COR-L47 (cell line): ENCODE data around the gene STX8.
"Not testable (repeated sequence)": the region's sequence is repeated elsewhere in the genome, so short reads cannot be mapped to it uniquely, and the experiment has no call there.

ENCODE experiments used
- DNase-seq: peaks from one replicate; lab custom pipeline; 2025; lab: John Stamatoyannopoulos, UW

The STX8 gene

GRCh38 chr17:9261081-9262012 is 314.3 kb downstream of the STX8 start:
- no peak for DNase-seq

DNA sequence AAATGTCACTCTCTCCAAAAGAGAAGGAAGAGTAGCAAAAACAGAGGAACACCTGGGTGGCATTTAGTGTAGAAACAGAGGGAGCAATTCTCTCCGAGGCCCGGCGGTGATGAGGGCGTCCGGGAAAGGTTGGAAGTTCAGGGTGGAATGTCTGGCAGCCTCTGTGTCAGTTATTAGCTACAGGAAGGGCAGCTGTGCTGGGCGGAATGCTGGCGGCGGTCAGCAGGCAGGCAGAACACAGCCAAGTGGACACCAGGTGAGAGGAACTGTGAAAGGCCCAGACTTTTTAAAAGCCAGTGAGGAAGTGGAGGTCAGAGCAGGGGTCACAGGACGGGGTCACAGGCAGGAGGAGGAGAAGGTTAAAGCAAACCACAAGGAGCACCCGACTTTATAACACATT is 316.2 kb downstream of the STX8 start:
- no peak for DNase-seq

DNA sequence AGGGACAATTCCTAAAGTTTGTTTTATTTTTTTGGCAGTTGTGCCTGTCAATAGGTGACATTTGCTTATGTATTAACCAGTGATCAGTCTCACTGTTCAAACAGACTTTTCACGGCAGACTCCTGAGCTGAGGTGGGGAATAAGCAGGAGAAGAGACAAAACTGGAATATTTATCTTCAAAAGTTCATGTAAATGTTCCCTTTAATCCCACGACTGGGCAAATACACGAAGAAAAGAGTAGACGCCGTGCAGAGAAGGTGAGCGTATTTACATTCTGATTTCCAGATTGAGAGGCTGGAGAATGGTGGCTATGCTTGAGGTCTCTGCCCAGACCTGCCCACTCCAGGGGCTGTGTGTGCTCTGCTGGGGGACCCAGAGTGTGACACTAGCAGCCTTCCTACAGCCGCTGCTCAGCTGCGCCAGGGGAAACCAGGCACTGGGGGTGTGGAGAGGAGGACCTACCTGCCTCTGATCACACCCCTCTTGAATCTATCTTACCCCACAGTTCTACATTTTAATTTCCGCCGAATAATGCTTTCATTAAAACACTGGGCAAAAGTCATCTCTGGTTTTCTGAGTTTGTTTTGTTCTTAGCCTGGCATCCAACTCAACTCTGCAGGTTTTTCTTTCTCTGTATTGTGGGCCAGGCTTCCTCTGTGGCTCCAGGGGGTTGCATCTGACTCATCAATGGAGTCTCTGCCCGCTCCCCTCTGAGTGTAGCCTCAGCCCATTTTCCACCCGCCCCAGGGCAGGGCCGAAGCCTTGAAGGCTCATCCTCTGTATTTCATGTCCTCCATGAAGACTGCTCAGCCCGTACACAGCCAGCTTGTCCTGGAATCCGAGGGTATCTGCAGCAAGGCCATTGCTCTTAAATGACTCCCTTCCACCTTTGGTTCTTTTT is 317.3 kb downstream of the STX8 start:
- DNase-seq, result no peak

- DNase-seq, result not testable (repeated sequence)
Measured at GRCh38 chr17:9257630-9257965, 318.0 kb downstream of the STX8 start.

- no peak for DNase-seq
Measured at GRCh38 chr17:9256751-9257629, 318.6 kb downstream of the STX8 start.

- DNase-seq, result no peak
Measured at GRCh38 chr17:9256361-9256750, 319.3 kb downstream of the STX8 start.

DNA sequence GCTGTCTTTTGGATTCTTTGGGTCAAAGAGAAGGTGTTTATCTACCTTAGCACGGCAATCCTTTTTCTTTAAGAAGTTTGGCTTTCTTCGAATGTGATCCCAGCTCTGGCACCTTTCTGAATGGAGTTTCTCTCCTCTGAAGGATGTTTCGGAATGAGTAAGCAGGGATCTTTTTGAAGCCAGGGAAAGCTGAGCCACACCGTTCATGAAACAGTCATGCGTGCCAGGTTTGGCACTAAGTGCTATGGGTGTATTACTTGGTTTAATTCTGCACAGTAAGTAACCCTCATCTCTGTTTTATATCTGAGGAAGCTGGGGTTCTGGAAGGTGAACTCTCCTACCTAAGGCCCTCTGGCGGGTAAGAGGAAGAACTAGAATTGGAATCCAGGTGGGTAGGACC is 319.8 kb downstream of the STX8 start:
- DNase-seq, result no peak

- no peak for DNase-seq
Measured at GRCh38 chr17:9254841-9255240, 320.8 kb downstream of the STX8 start.

DNA sequence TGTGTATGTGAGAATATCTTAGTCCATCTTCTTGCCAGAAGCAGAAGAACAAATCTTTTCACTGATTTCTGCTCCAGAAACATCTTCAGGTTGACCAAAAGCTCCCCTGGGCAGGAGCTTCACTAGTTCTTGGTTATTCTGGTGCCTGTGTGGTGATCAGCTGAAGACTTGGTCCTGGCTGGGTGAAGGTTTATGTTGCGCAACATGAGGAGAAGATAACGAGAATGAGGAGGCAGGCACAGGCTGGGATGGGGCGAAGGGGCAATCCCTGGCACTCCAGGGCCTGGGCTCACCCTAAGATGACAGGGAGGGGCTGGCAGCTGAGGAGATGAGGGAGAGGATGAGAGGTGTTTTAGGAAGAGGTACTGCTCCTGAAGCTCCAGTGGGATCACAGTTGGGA is 322.3 kb downstream of the STX8 start:
- DNase-seq, result no peak

DNA sequence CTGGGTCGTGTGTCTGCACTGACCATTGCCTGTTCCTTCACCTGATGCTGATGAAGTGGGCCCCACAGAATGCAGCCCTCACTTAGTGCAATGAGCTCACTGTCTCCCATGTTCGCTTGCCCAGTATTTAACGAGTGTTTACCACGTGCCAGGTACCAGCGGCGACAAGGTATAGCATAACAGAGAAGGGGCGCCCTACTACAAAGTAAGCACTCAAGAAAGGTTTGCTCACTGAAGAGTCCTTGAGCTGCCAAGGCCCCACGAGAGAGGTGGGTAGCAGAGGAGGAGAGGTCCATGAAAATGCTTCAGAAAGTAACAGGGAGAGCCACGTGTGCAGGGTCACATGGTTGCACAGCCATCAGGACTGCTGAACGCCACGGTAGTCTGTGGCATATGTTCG is 324.3 kb downstream of the STX8 start:
- DNase-seq, result no peak

DNA sequence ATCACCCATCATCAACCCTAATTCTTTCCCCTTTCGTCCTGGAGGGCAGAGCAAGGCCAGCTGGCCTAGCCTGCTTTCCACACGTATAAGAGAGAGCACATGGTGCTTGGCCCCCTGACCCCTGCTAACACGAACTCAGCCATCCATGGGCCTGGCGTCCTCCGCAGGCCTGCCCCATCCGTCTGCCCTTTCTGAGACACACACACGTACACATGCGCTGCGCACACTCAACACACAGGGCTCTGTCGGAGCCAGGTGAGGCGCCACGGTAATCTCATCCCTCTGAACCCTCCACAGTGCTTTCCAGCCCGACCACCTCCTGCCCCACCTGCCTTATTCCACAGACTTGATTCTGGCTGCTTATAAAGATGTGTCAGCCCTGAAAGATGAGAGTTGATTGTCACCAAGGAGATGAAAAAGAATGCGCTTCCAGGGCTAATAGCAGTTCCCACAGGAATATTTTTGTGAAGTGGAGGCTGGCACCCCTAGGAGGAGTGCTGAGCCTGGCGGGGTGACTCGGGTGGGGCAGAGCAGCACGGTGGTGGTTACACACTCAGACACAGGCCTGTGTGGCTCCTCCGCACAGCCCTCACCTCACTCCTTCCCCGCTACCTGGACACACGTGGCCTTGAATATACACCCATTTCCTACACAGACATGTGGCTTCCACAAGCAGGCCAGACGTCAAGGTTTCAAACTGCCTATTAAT is 326.2 kb downstream of the STX8 start:
- DNase-seq, result no peak

- DNase-seq, result no peak
Measured at GRCh38 chr17:9247401-9247938, 328.1 kb downstream of the STX8 start.

DNA sequence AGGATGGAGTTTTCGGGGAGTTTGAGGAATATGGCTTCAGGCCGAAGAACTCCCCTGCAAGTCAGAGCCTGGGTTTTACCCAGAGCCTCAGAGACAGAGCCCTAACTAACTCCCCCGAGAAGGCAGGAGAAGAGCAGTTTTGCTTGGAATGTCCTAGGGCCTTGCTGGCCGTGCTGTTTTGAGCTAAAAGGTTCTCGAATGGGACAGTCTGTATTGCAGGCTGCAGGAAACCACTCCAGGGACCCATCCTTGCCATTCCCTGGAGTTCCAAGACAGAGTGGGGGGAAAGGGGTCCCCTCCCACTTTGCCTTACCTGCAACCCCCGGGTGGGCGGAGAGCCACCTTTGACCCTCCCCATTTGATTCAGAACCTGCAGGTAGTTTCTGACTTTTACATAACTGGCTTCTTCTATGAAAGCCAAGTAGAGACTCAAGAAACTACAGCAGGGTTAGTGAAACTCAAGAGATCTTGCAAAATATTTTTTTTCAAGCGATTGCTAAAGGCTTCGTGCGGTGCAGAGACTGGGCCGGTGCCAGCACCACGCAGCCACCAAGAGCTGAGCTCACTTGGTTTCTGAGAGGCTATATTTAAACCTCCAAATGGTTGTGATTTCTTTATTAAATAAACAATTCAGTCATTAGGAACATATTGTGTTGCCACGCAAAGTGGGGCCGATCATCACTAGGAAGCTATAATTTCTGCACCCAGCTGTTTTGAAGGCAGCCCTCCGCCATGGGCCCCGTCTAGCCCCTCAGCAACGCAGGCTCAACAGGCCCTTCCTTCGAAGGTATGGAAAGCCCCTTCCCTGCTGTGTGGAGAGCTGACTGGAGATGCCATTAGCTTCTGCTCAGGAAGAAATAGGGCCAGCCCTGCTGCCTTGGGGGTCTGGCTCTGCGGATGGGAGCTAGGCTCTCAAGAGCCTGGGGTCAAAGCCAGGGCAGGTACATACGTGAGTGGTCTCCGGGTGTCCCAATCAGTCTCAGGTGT is 331.3 kb downstream of the STX8 start:
- no peak for DNase-seq

- DNase-seq, result no peak
Measured at GRCh38 chr17:9242983-9243382, 332.6 kb downstream of the STX8 start.

DNA sequence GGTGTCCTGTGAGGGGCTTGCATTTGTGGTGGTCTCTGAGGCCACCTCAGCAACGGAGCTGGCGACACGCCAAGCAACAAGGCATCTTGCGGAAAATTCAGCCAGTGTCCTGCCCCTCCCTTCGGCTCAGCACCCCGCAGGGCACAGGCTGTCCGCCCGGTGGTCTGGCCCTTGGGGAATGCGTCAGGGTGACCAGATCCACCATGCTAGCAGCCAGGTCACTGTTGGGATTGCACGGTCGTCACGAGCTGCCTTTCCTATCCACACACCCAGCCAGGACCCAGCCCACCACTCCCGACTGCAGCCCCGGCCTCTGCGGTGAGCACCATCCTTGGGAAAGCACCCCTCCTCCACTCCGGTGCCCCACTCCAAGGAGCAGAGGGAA is 333.1 kb downstream of the STX8 start:
- no peak for DNase-seq

GRCh38 chr17:9241774-9242496 is 333.7 kb downstream of the STX8 start:
- DNase-seq, result no peak

DNA sequence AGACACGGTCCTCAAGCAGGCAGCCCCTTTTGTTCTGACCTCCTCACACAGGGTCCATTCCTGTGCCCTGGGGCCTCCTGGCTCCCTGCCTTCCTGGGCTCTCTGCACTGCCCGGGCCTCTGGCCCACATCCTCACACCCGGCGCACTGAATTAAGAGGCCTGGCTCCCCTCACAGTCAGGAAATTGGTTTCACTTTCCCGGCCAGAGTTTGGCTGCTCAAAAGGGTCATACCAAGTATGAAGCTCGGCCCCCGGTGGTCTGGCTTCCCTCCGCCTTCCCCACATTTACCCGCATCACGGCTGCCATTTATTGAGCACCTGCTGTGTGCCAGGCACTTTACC is 334.3 kb downstream of the STX8 start:
- DNase-seq, result no peak

DNA sequence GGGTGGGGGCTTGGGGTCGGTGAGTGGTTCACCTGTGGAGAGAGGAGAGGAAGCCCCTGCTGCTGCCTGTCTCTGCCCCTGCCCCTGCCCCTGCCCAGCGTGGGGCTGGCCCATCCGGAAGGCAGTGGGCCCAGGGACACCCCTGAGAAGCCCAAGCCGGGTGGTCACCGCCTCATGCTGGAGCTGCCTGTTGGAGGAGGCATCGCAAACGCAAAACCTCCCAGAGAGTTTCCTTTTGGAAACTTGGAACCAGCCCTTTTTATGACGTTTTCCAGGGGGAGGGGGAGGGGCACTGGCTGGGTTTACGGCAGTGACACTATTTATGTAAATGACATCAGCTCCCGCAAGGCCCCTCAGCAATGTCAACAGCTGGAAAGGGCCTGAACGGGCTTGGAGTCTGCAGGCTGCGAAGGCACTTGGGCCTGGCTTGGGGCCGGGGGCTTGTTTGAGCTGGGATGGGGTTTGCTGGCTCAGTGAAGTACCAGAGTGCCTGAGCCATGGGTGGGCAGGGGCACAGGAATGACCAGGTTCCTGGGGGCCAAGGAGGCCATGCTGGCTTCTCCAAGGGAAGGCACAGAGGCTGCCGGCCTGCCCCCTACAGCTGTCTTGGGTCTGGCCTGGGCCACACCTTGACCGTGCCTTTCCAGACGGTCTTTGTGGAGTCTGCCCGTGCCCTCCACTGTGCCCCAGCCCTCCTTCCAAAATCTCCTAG is 334.8 kb downstream of the STX8 start:
- DNase-seq, result no peak
